HG02588 (cell line): Measurements from ENCODE around the gene ZNF786.
"Not testable (repeated sequence)": the region's sequence is repeated elsewhere in the genome, so short reads cannot be mapped to it uniquely, and the experiment has no call there.

Source experiments
- ATAC-seq: cut with Tn5 transposase; IDR thresholded peaks from one replicate; pipeline ENCODE4 v1.9.1; 2021; ENCODE audit warnings: mild to moderate bottlenecking, moderate library complexity; ENCODE audit not compliant: unreplicated experiment

The ZNF786 gene

GRCh38 chr7:149031353-149031910 is 59.1 kb downstream of the ZNF786 start:
- no peak for ATAC-seq

- not testable (repeated sequence) for ATAC-seq
Observed at GRCh38 chr7:149030439-149030838, 60.1 kb downstream of the ZNF786 start.

- ATAC-seq = peak; percentile 87
Observed at GRCh38 chr7:149028346-149029109, 62.0 kb downstream of the ZNF786 start, which contains the start of gene PDIA4. Gene PDIA4 (minus strand): TSS chr7:149028505. CDS start chr7:149028408, 97 bp downstream.

- no peak for ATAC-seq
Observed at GRCh38 chr7:149027611-149028345, 62.7 kb downstream of the ZNF786 start.

- ATAC-seq = no peak
Observed at GRCh38 chr7:149027055-149027454, 63.5 kb downstream of the ZNF786 start.

- ATAC-seq = no peak
Observed at GRCh38 chr7:149023662-149024061, 66.9 kb downstream of the ZNF786 start.

- no peak for ATAC-seq
Observed at GRCh38 chr7:149022756-149023360, 67.7 kb downstream of the ZNF786 start.

GRCh38 chr7:149021725-149022062 is 68.8 kb downstream of the ZNF786 start:
- ATAC-seq = peak; percentile 38

- ATAC-seq = no peak
Observed at GRCh38 chr7:149020483-149020882, 70.0 kb downstream of the ZNF786 start.
